Liver (tissue), 9 donors: ENCODE measurements around the gene RALGDS. TPM values are rescaled to one million over a fixed set of nuclear protein-coding genes. Genes with fewer than 3 reads are reported as not detected.

Experiments
- DNase-seq: peaks from one replicate; pipeline ENCODE4 v3.0.0-alpha.2; 2017; ENCODE audit warnings: low spot score
- H3K27ac ChIP-seq, 2 donors: one replicate each; pipeline ENCODE4 v1.7.0; 2013; ENCODE audit warnings: inconsistent platforms in 2 of 2, low read length in 2 of 2, control low read depth in 1 of 2, low read depth in 1 of 2, mild to moderate bottlenecking in 1 of 2
- H3K27me3 ChIP-seq, 4 donors: one replicate each; pipeline versions ENCODE4 v1.6.1 to v1.7.0; 2013; ENCODE audit warnings: low read length in 3 of 4, inconsistent platforms in 1 of 4, mild to moderate bottlenecking in 1 of 4, moderate library complexity in 1 of 4; ENCODE audit not compliant: control insufficient read depth in 4 of 4, insufficient read depth in 4 of 4
- H3K36me3 ChIP-seq, 4 donors: one replicate each; pipeline versions ENCODE4 v1.6.1 to v1.7.0; 2013; ENCODE audit warnings: low read length in 3 of 4, mild to moderate bottlenecking in 3 of 4, low read depth in 1 of 4, moderate library complexity in 1 of 4; ENCODE audit not compliant: control insufficient read depth in 4 of 4, insufficient read depth in 3 of 4
- H3K4me1 ChIP-seq, 4 donors: one replicate each; pipeline versions ENCODE4 v1.6.1 to v1.7.0; 2013; ENCODE audit warnings: low read length in 3 of 4, mild to moderate bottlenecking in 3 of 4, moderate library complexity in 1 of 4; ENCODE audit not compliant: control insufficient read depth in 4 of 4, insufficient read depth in 4 of 4
- H3K4me3 ChIP-seq, 3 donors: one replicate each; pipeline versions ENCODE4 v1.6.1 to v1.7.0; 2013; ENCODE audit warnings: low read length in 3 of 3, control low read depth in 1 of 3, low read depth in 1 of 3, mild to moderate bottlenecking in 1 of 3
- H3K9ac ChIP-seq, 2 donors: one replicate each; pipeline ENCODE4 v1.7.0; 2013; ENCODE audit warnings: low read length in 2 of 2, mild to moderate bottlenecking in 2 of 2, moderate library complexity in 2 of 2, control low read depth in 1 of 2, low read depth in 1 of 2
- H3K9me3 ChIP-seq, 4 donors: one replicate each; pipeline versions ENCODE4 v1.6.1 to v1.7.0; 2013; ENCODE audit warnings: low read length in 3 of 4; ENCODE audit not compliant: control insufficient read depth in 4 of 4
- CTCF ChIP-seq: fragments of 150-350 bp; IDR thresholded peaks from 2 replicates; pipeline ENCODE4 v1.5.1; 2017; ENCODE audit warnings: improper control_type of control experiment, low read depth, low read length; ENCODE audit not compliant: missing input control
- EGR1 ChIP-seq, 2 donors: IDR thresholded peaks; 2 replicates each; pipeline ENCODE4 v1.6.1; 2016 to 2018; ENCODE audit warnings: antibody characterized with exemption in 2 of 2, low read depth in 2 of 2
- FOXA1 ChIP-seq: IDR thresholded peaks from 2 replicates; pipeline ENCODE4 v1.6.1; 2016; ENCODE audit warnings: antibody characterized with exemption
- FOXA2 ChIP-seq: IDR thresholded peaks from 2 replicates; pipeline ENCODE4 v1.6.1; 2016; ENCODE audit warnings: antibody characterized with exemption
- GABPA ChIP-seq, 2 donors: IDR thresholded peaks in 1 of 2; conservative IDR thresholded peaks in 1 of 2; 2 replicates each; pipeline ENCODE4 v1.6.1; 2016; ENCODE audit warnings: antibody characterized with exemption in 2 of 2, mild to moderate bottlenecking in 1 of 2, moderate library complexity in 1 of 2
- HNF4A ChIP-seq, 2 donors: conservative IDR thresholded peaks; 2 replicates each; pipeline ENCODE4 v1.6.1; 2016; ENCODE audit warnings: antibody characterized with exemption in 2 of 2, mild to moderate bottlenecking in 2 of 2
- HNF4G ChIP-seq: IDR thresholded peaks from 2 replicates; pipeline ENCODE4 v1.6.1; 2016; ENCODE audit warnings: antibody characterized with exemption
- JUND ChIP-seq, 2 donors: IDR thresholded peaks; 2 replicates each; pipeline ENCODE4 v1.6.1; 2016; ENCODE audit warnings: antibody characterized with exemption in 2 of 2
- NR2F2 ChIP-seq: IDR thresholded peaks from 2 replicates; pipeline ENCODE4 v1.6.1; 2016; ENCODE audit warnings: antibody characterized with exemption
- RAD21 ChIP-seq, 2 donors: IDR thresholded peaks; 2 replicates each; pipeline ENCODE4 v1.6.1; 2016; ENCODE audit warnings: antibody characterized with exemption in 2 of 2, mild to moderate bottlenecking in 2 of 2
- REST ChIP-seq: IDR thresholded peaks from 2 replicates; pipeline ENCODE4 v1.6.1; 2016; ENCODE audit warnings: antibody characterized with exemption, mild to moderate bottlenecking
- RXRA ChIP-seq, 2 donors: IDR thresholded peaks; 2 replicates each; pipeline ENCODE4 v1.6.1; 2017 to 2018; ENCODE audit warnings: antibody characterized with exemption in 2 of 2, mild to moderate bottlenecking in 1 of 2
- SP1 ChIP-seq: IDR thresholded peaks from 2 replicates; pipeline ENCODE4 v1.6.1; 2018; ENCODE audit warnings: antibody characterized with exemption, mild to moderate bottlenecking
- TAF1 ChIP-seq: conservative IDR thresholded peaks from 2 replicates; pipeline ENCODE4 v1.6.1; 2016; ENCODE audit warnings: antibody characterized with exemption, mild to moderate bottlenecking
- YY1 ChIP-seq: IDR thresholded peaks from 2 replicates; pipeline ENCODE4 v1.6.1; 2016; ENCODE audit warnings: antibody characterized with exemption, mild to moderate bottlenecking
- whole genome bisulfite sequencing: extraction: QIAGEN DNeasy Blood & Tissue Kit; methylation state at CpG from one replicate; pipeline ENCODE4 v1.1.7; 2013; 5-methylcytosine and 5-hydroxymethylcytosine counted together
- polyA plus RNA-seq, 2 donors: library from polyadenylated mRNA; stranded (reverse) in 1 of 2; unstranded in 1 of 2; fragments of 200-250 nt in 1 of 2; fragments of >200 nt in 1 of 2; fragmentation: Nextera tagmentation in 1 of 2; extraction: Ambion mirVana in 1 of 2; gene quantifications; one replicate each; pipeline versions ENCODE4 v1.2.1 to v1.2.3, GENCODE V29; 2013 to 2015
- total RNA-seq, 2 donors: library from RNA; depleted of rRNA; stranded (reverse); fragments of >200 nt; gene quantifications; one replicate each; pipeline ENCODE4 v1.2.3, GENCODE V29; 2014
- TF ChIP-seq, protein P1 (sequence below): IDR thresholded peaks from 2 replicates; pipeline ENCODE4 v1.6.1; 2016; ENCODE audit warnings: antibody characterized with exemption
- TF ChIP-seq, protein P2 (sequence below): IDR thresholded peaks from 2 replicates; pipeline ENCODE4 v1.6.1; 2016; ENCODE audit warnings: antibody characterized with exemption
- donor health status: healthy.
- donor health status: healthy.
- donor health status: healthy.
- donor health status: healthy.
- donor health status: healthy.

Gene RALGDS
- total and polyA plus RNA-seq, 4 donors, result 1.3 to 19.0 (median 7.3) TPM

DNA sequence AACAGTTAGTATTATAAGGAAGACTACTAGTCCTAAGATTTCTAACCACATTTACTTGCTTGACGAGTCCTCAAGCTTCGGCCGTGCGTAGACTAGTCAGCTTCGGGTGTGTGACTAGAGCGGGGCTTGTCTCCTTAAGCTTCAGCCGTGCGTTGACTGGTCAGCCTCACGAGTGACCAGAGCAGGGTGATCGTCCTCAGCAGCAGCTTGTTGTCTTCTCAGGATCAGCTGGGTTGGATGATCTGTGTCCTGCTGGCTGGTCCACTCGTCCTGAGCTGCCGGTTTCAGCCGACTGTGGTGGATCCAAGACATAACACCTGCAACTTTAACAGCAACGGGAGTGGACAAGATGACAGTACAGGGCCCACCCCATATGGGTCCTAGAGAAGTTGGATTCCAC is 42.6 kb downstream of the RALGDS start:
- Histone ChIP-seq H3K9me3 (no peaks in the 10 kb centered on the region), H3K4me1 (no peaks in the 10 kb centered on the region), H3K27me3 (no peaks in the 10 kb centered on the region), H3K4me3 (no peak overlapping the region), H3K36me3 (no peaks in the 10 kb centered on the region), H3K27ac (no peak overlapping the region), H3K9ac (no peak overlapping the region)
- TF ChIP-seq, protein P1, sequence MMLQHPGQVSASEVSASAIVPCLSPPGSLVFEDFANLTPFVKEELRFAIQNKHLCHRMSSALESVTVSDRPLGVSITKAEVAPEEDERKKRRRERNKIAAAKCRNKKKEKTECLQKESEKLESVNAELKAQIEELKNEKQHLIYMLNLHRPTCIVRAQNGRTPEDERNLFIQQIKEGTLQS, result no peak
- no peak for TF ChIP-seq SP1
- TF ChIP-seq GABPA (IDR thresholded peaks at IDR 0.05 in 1 of 2, conservative IDR thresholded peaks at IDR 0.05 in 1 of 2), result no peak
- no peak for TF ChIP-seq JUND (IDR thresholded peaks at IDR 0.05)
- no peak for TF ChIP-seq TAF1
- TF ChIP-seq, protein P2, sequence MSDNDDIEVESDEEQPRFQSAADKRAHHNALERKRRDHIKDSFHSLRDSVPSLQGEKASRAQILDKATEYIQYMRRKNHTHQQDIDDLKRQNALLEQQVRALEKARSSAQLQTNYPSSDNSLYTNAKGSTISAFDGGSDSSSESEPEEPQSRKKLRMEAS, result no peak
- TF ChIP-seq NR2F2, result no peak
- TF ChIP-seq RAD21 (IDR thresholded peaks at IDR 0.05), result no peak
- TF ChIP-seq FOXA2, result no peak
- WGBS, result 88% methylated on average over 14 of the region's 14 CpGs
- DNase-seq, result no peak

DNA sequence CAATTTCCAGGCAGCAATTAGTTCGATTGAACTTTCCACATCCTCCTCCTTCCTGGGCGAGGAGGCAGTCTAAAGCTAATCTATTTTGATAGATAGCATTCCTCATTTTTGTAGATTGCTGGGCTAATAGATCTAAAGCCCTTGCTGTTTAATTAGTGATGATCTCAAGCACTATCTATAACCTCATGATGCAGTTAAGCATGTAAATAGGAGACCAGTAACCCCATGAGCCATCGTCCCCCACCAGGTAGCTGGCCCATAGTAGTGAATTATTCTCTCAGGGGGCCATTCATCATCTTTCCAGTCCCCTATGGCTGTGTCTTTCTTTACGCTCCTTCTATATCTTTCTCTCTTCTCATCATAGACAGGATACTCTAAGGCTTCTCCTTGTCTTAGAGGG is 44.3 kb downstream of the RALGDS start:
- Histone ChIP-seq H3K9me3 (no peaks in the 10 kb centered on the region), H3K27ac (no peak overlapping the region), H3K27me3 (no peaks in the 10 kb centered on the region), H3K9ac (no peak overlapping the region), H3K36me3 (no peaks in the 10 kb centered on the region), H3K4me3 (no peak overlapping the region), H3K4me1 (no peaks in the 10 kb centered on the region)
- WGBS, result 89% methylated on average over 4 of the region's 4 CpGs
- DNase-seq, result no peak
- TF ChIP-seq HNF4G (no peak), HNF4A (conservative IDR thresholded peaks at IDR 0.05) (no peak), RAD21 (IDR thresholded peaks at IDR 0.05) (no peak), EGR1 (IDR thresholded peaks at IDR 0.05; ENCODE audit: low read depth in 2 of 2) (no peak), GABPA (IDR thresholded peaks at IDR 0.05 in 1 of 2, conservative IDR thresholded peaks at IDR 0.05 in 1 of 2) (no peak), TAF1 (no peak), CTCF (no peak), FOXA2 (no peak), RXRA (IDR thresholded peaks at IDR 0.05) (no peak), YY1 (no peak), JUND (IDR thresholded peaks at IDR 0.05) (no peak), FOXA1 (no peak), SP1 (no peak), REST (no peak)
- TF ChIP-seq, protein P1, result no peak
- TF ChIP-seq, protein P2, result no peak
